IPS-15b (cell line): Measurements from ENCODE around the gene COG4.

Experiments
- H3K27me3 ChIP-seq: one replicate; pipeline ENCODE4 v1.6.1; 2013; ENCODE audit warnings: low read length; ENCODE audit not compliant: control insufficient read depth, insufficient read depth
- H3K36me3 ChIP-seq: one replicate; pipeline ENCODE4 v1.6.1; 2013; ENCODE audit warnings: low read length; ENCODE audit not compliant: control insufficient read depth, insufficient read depth
- H3K4me1 ChIP-seq: one replicate; pipeline ENCODE4 v1.6.1; 2013; ENCODE audit warnings: mild to moderate bottlenecking, low read length; ENCODE audit not compliant: control insufficient read depth, insufficient read depth
- H3K4me3 ChIP-seq: one replicate; pipeline ENCODE4 v1.5.1; 2013; ENCODE audit warnings: low read depth, low read length
- H3K9ac ChIP-seq: one replicate; pipeline ENCODE4 v1.6.1; 2013; ENCODE audit warnings: low read depth, mild to moderate bottlenecking, low read length
- H3K9me3 ChIP-seq: one replicate; pipeline ENCODE4 v1.6.1; 2013; ENCODE audit warnings: mild to moderate bottlenecking, low read length; ENCODE audit not compliant: control insufficient read depth, insufficient read depth

The COG4 gene

GRCh38 chr16:70475054-70475871 is 48.1 kb downstream of the COG4 start:
- no peak overlapping the region for H3K9ac ChIP-seq
- peaks cover 12% of the 10 kb centered on the region for H3K36me3 ChIP-seq
- no peaks in the 10 kb centered on the region for H3K4me1 ChIP-seq
- H3K4me3 ChIP-seq, result no peak overlapping the region
- no peaks in the 10 kb centered on the region for H3K9me3 ChIP-seq
- H3K27me3 ChIP-seq, result no peaks in the 10 kb centered on the region

- Histone ChIP-seq H3K4me1 (no peaks in the 10 kb centered on the region), H3K27me3 (no peaks in the 10 kb centered on the region), H3K4me3 (no peak overlapping the region), H3K9me3 (no peaks in the 10 kb centered on the region), H3K36me3 (peaks cover 8% of the 10 kb centered on the region), H3K9ac (no peak overlapping the region)
Observed at GRCh38 chr16:70474320-70475053, 48.9 kb downstream of the COG4 start.

- Histone ChIP-seq H3K4me1 (no peaks in the 10 kb centered on the region), H3K36me3 (peaks cover 1% of the 10 kb centered on the region), H3K27me3 (no peaks in the 10 kb centered on the region), H3K9me3 (no peaks in the 10 kb centered on the region), H3K4me3 (no peak overlapping the region), H3K9ac (no peak overlapping the region)
Observed at GRCh38 chr16:70473446-70474319, 49.7 kb downstream of the COG4 start.

GRCh38 chr16:70472786-70473433 is 50.4 kb downstream of the COG4 start:
- Histone ChIP-seq H3K9ac (no peak overlapping the region), H3K27me3 (no peaks in the 10 kb centered on the region), H3K36me3 (no peaks in the 10 kb centered on the region), H3K9me3 (no peaks in the 10 kb centered on the region), H3K4me3 (no peak overlapping the region), H3K4me1 (no peaks in the 10 kb centered on the region)

- no peaks in the 10 kb centered on the region for H3K9me3 ChIP-seq
- no peaks in the 10 kb centered on the region for H3K4me1 ChIP-seq
- H3K9ac ChIP-seq, result no peak overlapping the region
- H3K4me3 ChIP-seq, result no peak overlapping the region
- H3K27me3 ChIP-seq, result no peaks in the 10 kb centered on the region
- no peaks in the 10 kb centered on the region for H3K36me3 ChIP-seq
Observed at GRCh38 chr16:70470927-70471341, 52.4 kb downstream of the COG4 start.

GRCh38 chr16:70470141-70470926 is 53.0 kb downstream of the COG4 start:
- Histone ChIP-seq H3K27me3 (no peaks in the 10 kb centered on the region), H3K36me3 (no peaks in the 10 kb centered on the region), H3K9ac (no peak overlapping the region), H3K9me3 (no peaks in the 10 kb centered on the region), H3K4me3 (no peak overlapping the region), H3K4me1 (no peaks in the 10 kb centered on the region)

GRCh38 chr16:70468776-70469525 is 54.4 kb downstream of the COG4 start:
- Histone ChIP-seq H3K27me3 (no peaks in the 10 kb centered on the region), H3K9ac (no peak overlapping the region), H3K36me3 (no peaks in the 10 kb centered on the region), H3K4me3 (no peak overlapping the region), H3K9me3 (no peaks in the 10 kb centered on the region), H3K4me1 (no peaks in the 10 kb centered on the region)

GRCh38 chr16:70467608-70468007 is 55.7 kb downstream of the COG4 start:
- no peaks in the 10 kb centered on the region for H3K36me3 ChIP-seq
- H3K4me3 ChIP-seq, result no peak overlapping the region
- no peaks in the 10 kb centered on the region for H3K4me1 ChIP-seq
- H3K27me3 ChIP-seq, result no peaks in the 10 kb centered on the region
- no peaks in the 10 kb centered on the region for H3K9me3 ChIP-seq
- no peak overlapping the region for H3K9ac ChIP-seq

- H3K9ac ChIP-seq, result no peak overlapping the region
- no peaks in the 10 kb centered on the region for H3K27me3 ChIP-seq
- H3K9me3 ChIP-seq, result no peaks in the 10 kb centered on the region
- no peaks in the 10 kb centered on the region for H3K4me1 ChIP-seq
- H3K36me3 ChIP-seq, result no peaks in the 10 kb centered on the region
- no peak overlapping the region for H3K4me3 ChIP-seq
Observed at GRCh38 chr16:70467113-70467512, 56.2 kb downstream of the COG4 start.

- Histone ChIP-seq H3K36me3 (no peaks in the 10 kb centered on the region), H3K27me3 (no peaks in the 10 kb centered on the region), H3K4me1 (no peaks in the 10 kb centered on the region), H3K9me3 (no peaks in the 10 kb centered on the region), H3K4me3 (no peak overlapping the region), H3K9ac (no peak overlapping the region)
Observed at GRCh38 chr16:70466805-70467076, 56.6 kb downstream of the COG4 start.
